ENCODE results near the gene CANT1. TPM values are rescaled to one million over a fixed set of nuclear protein-coding genes. Genes with fewer than 3 reads are reported as not detected.

The CANT1 gene
- total and polyA plus RNA-seq, 4 donors, result 6.2 to 20.0 (median 16.4) TPM

GRCh38 chr17:79034931-79035485 lies 25.4 kb upstream of the CANT1 start:
- no peaks in the 10 kb centered on the region for H3K27me3 ChIP-seq (ENCODE audit: control insufficient read depth in 4 of 4, insufficient read depth in 4 of 4, low read length in 3 of 4)
- TF ChIP-seq REST (IDR thresholded peaks at IDR 0.05) (no peak), JUND (IDR thresholded peaks at IDR 0.05) (no peak)
- DNase-seq (ENCODE audit: low spot score), result no peak

GRCh38 chr17:79033741-79034501 lies 24.4 kb upstream of the CANT1 start:
- DNase-seq (ENCODE audit: low spot score), result no peak
- H3K27ac ChIP-seq (ENCODE audit: low read depth in 1 of 2, low read length in 2 of 2), result no peak overlapping the region
- H3K36me3 ChIP-seq (ENCODE audit: control insufficient read depth in 4 of 4, insufficient read depth in 3 of 4, low read depth in 1 of 4, low read length in 3 of 4), result no peaks in the 10 kb centered on the region
- no peaks in the 10 kb centered on the region for H3K4me1 ChIP-seq (ENCODE audit: control insufficient read depth in 4 of 4, insufficient read depth in 4 of 4, low read length in 3 of 4)
- H3K9me3 ChIP-seq (ENCODE audit: control insufficient read depth in 4 of 4, low read length in 3 of 4), result no peaks in the 10 kb centered on the region
- H3K9ac ChIP-seq (ENCODE audit: low read depth in 1 of 2, low read length in 2 of 2), result no peak overlapping the region
- TF ChIP-seq GABPA (IDR thresholded peaks at IDR 0.05 in 1 of 2, conservative IDR thresholded peaks at IDR 0.05 in 1 of 2), result no peak
- TF ChIP-seq SP1 (IDR thresholded peaks at IDR 0.05), result no peak
- no peak for TF ChIP-seq CTCF (IDR thresholded peaks at IDR 0.05; ENCODE audit: low read depth, low read length, missing input control)
- no peak for TF ChIP-seq JUND (IDR thresholded peaks at IDR 0.05)
- TF ChIP-seq RXRA (IDR thresholded peaks at IDR 0.05), result no peak
- TF ChIP-seq NR2F2 (IDR thresholded peaks at IDR 0.05), result no peak
- H3K27me3 ChIP-seq (ENCODE audit: control insufficient read depth in 4 of 4, insufficient read depth in 4 of 4, low read length in 3 of 4), result peaks cover 0 to 2% (median 0%) of the 10 kb centered on the region in 4 donors
- H3K4me3 ChIP-seq (ENCODE audit: low read depth in 1 of 3, low read length in 3 of 3), result no peak overlapping the region
- 68% methylated on average over 28 of the region's 28 CpGs for WGBS

More at GRCh38 chr17:79034931-79035485, 25.4 kb upstream of the CANT1 start:
- 67% methylated on average over 8 of the region's 8 CpGs for WGBS
- no peak overlapping the region for H3K9ac ChIP-seq (ENCODE audit: low read depth in 1 of 2, low read length in 2 of 2)
- H3K4me3 ChIP-seq (ENCODE audit: low read depth in 1 of 3, low read length in 3 of 3), result no peak overlapping the region
- no peaks in the 10 kb centered on the region for H3K36me3 ChIP-seq (ENCODE audit: control insufficient read depth in 4 of 4, insufficient read depth in 3 of 4, low read depth in 1 of 4, low read length in 3 of 4)
- H3K4me1 ChIP-seq (ENCODE audit: control insufficient read depth in 4 of 4, insufficient read depth in 4 of 4, low read length in 3 of 4), result no peaks in the 10 kb centered on the region
- H3K27ac ChIP-seq (ENCODE audit: low read depth in 1 of 2, low read length in 2 of 2), result no peak overlapping the region
- H3K9me3 ChIP-seq (ENCODE audit: control insufficient read depth in 4 of 4, low read length in 3 of 4), result no peaks in the 10 kb centered on the region

GRCh38 chr17:79033046-79033616 lies 23.6 kb upstream of the CANT1 start:
- H3K36me3 ChIP-seq (ENCODE audit: control insufficient read depth in 4 of 4, insufficient read depth in 3 of 4, low read depth in 1 of 4, low read length in 3 of 4), result no peaks in the 10 kb centered on the region
- WGBS, result 90% methylated on average over 9 of the region's 9 CpGs
- H3K27ac ChIP-seq (ENCODE audit: low read depth in 1 of 2, low read length in 2 of 2), result no peak overlapping the region
- no peaks in the 10 kb centered on the region for H3K9me3 ChIP-seq (ENCODE audit: control insufficient read depth in 4 of 4, low read length in 3 of 4)
- H3K4me3 ChIP-seq (ENCODE audit: low read depth in 1 of 3, low read length in 3 of 3), result no peak overlapping the region
- H3K9ac ChIP-seq (ENCODE audit: low read depth in 1 of 2, low read length in 2 of 2), result no peak overlapping the region
- H3K27me3 ChIP-seq (ENCODE audit: control insufficient read depth in 4 of 4, insufficient read depth in 4 of 4, low read length in 3 of 4), result peaks cover 0 to 3% (median 0%) of the 10 kb centered on the region in 4 donors
- DNase-seq (ENCODE audit: low spot score), result no peak
- no peaks in the 10 kb centered on the region for H3K4me1 ChIP-seq (ENCODE audit: control insufficient read depth in 4 of 4, insufficient read depth in 4 of 4, low read length in 3 of 4)
- TF ChIP-seq ATF3 (IDR thresholded peaks at IDR 0.05), result no peak
- no peak for TF ChIP-seq TAF1 (conservative IDR thresholded peaks at IDR 0.05)
- TF ChIP-seq FOXA1 (IDR thresholded peaks at IDR 0.05), result no peak
- TF ChIP-seq YY1 (IDR thresholded peaks at IDR 0.05), result no peak
- no peak for TF ChIP-seq FOXA2 (IDR thresholded peaks at IDR 0.05)
- no peak for TF ChIP-seq GABPA (IDR thresholded peaks at IDR 0.05 in 1 of 2, conservative IDR thresholded peaks at IDR 0.05 in 1 of 2)
- TF ChIP-seq EGR1 (IDR thresholded peaks at IDR 0.05; ENCODE audit: low read depth in 2 of 2), result no peak
- TF ChIP-seq CTCF (IDR thresholded peaks at IDR 0.05; ENCODE audit: low read depth, low read length, missing input control), result no peak
- no peak for TF ChIP-seq NR2F2 (IDR thresholded peaks at IDR 0.05)
- no peak for TF ChIP-seq HNF4G (IDR thresholded peaks at IDR 0.05)

Measured in liver (tissue), 9 donors.